Coronary artery (tissue), 2 donors: ENCODE results near the gene WDFY2.
A peak's percentile ranks its signal among the peaks of the same experiment; 100 is the strongest.

ENCODE experiments used
- DNase-seq: peaks from one replicate; pipeline ENCODE4 v3.0.0-alpha.2; 2017; ENCODE audit warnings: low spot score
- H3K27ac ChIP-seq, 2 donors: fragments of 200-600 bp; sonication (generic); one replicate each; pipeline ENCODE4 v1.5.1; 2016 to 2019
- H3K4me3 ChIP-seq: fragments of 200-600 bp; sonication (generic); 2 replicates; pipeline ENCODE4 v1.5.1; 2016; ENCODE audit warnings: mild to moderate bottlenecking, moderate library complexity
- TF ChIP-seq, protein P1 (sequence below): fragments of 200-600 bp; sonication (generic); IDR thresholded peaks from one replicate; pipeline ENCODE4 v1.5.1; 2019; ENCODE audit warnings: antibody characterized with exemption

Gene WDFY2

DNA sequence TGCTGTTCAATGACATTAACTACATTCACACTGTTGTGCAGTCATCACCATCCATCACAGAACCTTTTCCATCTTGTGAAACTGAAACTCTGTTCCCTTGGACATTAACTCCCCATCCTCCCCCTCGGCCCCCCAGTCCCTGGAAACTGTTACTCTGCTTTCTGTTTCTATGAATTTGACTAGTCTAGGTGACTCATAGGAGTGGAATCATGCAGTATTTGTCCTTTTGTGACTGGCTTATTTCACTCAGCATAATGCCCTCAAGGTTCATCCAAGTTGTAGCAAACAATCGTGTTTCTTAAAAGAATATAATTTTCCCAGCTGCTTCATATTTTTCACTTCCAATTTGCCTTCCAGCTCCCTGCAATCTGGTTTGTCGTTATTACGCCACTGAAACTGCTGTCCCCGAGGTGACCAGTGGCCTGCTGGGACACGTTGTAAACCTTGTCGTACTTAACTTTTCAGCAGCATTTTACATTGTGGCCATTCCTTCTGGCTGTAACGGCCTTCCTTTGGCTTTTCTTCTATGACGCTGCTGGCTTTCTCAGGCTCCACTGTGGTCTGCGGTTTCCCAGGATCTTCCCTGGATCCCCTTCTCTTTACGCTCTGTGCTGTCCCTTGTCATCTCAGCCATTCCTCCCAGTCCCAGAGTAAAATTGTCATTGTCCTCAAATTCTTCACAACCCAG lies 145.7 kb downstream of the WDFY2 start:
- Histone ChIP-seq H3K27ac (peak overlapping the region; percentile 85 to 90), H3K4me3 (peak overlapping the region; percentile 36)
- TF ChIP-seq, protein P1, sequence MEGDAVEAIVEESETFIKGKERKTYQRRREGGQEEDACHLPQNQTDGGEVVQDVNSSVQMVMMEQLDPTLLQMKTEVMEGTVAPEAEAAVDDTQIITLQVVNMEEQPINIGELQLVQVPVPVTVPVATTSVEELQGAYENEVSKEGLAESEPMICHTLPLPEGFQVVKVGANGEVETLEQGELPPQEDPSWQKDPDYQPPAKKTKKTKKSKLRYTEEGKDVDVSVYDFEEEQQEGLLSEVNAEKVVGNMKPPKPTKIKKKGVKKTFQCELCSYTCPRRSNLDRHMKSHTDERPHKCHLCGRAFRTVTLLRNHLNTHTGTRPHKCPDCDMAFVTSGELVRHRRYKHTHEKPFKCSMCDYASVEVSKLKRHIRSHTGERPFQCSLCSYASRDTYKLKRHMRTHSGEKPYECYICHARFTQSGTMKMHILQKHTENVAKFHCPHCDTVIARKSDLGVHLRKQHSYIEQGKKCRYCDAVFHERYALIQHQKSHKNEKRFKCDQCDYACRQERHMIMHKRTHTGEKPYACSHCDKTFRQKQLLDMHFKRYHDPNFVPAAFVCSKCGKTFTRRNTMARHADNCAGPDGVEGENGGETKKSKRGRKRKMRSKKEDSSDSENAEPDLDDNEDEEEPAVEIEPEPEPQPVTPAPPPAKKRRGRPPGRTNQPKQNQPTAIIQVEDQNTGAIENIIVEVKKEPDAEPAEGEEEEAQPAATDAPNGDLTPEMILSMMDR = no peak
- DNase-seq = peak; percentile 89

GRCh38 chr13:51730927-51731326 lies 146.7 kb downstream of the WDFY2 start:
- no peak for DNase-seq
- Histone ChIP-seq H3K4me3 (no peak overlapping the region), H3K27ac (peak overlapping the region; percentile 85 to 90)
- TF ChIP-seq, protein P1 = no peak

- no peak for DNase-seq
- Histone ChIP-seq H3K4me3 (no peak overlapping the region), H3K27ac (peak overlapping the region; percentile 85 to 90)
- TF ChIP-seq, protein P1 = peak; percentile 21
Observed at GRCh38 chr13:51731759-51732158, 147.5 kb downstream of the WDFY2 start.

- Histone ChIP-seq H3K27ac (peak overlapping the region in 1 of 2 donors; percentile 40), H3K4me3 (no peak overlapping the region)
- TF ChIP-seq, protein P1 = no peak
- no peak for DNase-seq
Observed at GRCh38 chr13:51733374-51734298, 149.4 kb downstream of the WDFY2 start.

DNA sequence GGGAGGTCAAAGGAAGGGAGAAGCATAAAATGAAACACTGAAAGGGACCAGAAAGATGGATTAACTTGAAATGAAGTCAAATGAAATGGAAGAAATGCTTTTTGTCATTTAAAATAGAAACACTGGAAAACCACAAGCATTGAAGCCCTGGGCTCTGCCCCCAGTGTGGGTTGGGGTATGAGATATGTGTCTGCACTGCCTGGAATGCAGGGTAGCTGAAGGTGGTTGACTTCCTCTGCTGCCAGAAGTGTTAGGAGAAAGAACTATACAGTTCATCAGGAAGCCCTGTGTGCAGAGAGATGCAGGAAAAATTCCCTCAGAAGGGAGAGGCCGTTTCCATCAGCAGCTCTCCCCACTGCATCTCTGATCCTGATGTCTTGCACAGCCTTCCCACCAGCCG lies 150.5 kb downstream of the WDFY2 start:
- DNase-seq = no peak
- TF ChIP-seq, protein P1 = no peak
- no peak overlapping the region for H3K27ac ChIP-seq
- no peak overlapping the region for H3K4me3 ChIP-seq

- TF ChIP-seq, protein P1 = no peak
- no peak overlapping the region for H3K4me3 ChIP-seq
- H3K27ac ChIP-seq = no peak overlapping the region
- DNase-seq = no peak
Observed at GRCh38 chr13:51737609-51738008, 153.3 kb downstream of the WDFY2 start.
